ENCODE measurements around the gene FOLR2.

The FOLR2 gene

GRCh38 chr11:72250661-72251464 lies 34.3 kb downstream of the FOLR2 start:
- no peaks in the 10 kb centered on the region for H3K27me3 ChIP-seq (ENCODE audit: control insufficient read depth, insufficient read depth, low read length)
- no peak overlapping the region for H3K9ac ChIP-seq
- no peaks in the 10 kb centered on the region for H3K4me1 ChIP-seq
- H3K9me3 ChIP-seq (ENCODE audit: control insufficient read depth, low read length), result no peaks in the 10 kb centered on the region
- no peak overlapping the region for H3K4me3 ChIP-seq (ENCODE audit: low read depth, low read length)
- no peaks in the 10 kb centered on the region for H3K36me3 ChIP-seq (ENCODE audit: control insufficient read depth, insufficient read depth, low read length)
- H2AFZ ChIP-seq, result no peak overlapping the region
- no peak overlapping the region for H3K27ac ChIP-seq
- H3K4me2 ChIP-seq (ENCODE audit: low read length), result no peak overlapping the region
- no peaks in the 10 kb centered on the region for H3K79me2 ChIP-seq
- TF ChIP-seq CTCF (IDR thresholded peaks at IDR 0.05), result no peak

GRCh38 chr11:72251614-72252013 lies 35.0 kb downstream of the FOLR2 start:
- H3K36me3 ChIP-seq (ENCODE audit: control insufficient read depth, insufficient read depth, low read length), result no peaks in the 10 kb centered on the region
- no peak overlapping the region for H3K4me2 ChIP-seq (ENCODE audit: low read length)
- no peaks in the 10 kb centered on the region for H3K79me2 ChIP-seq
- H3K27me3 ChIP-seq (ENCODE audit: control insufficient read depth, insufficient read depth, low read length), result no peaks in the 10 kb centered on the region
- H3K4me3 ChIP-seq (ENCODE audit: low read depth, low read length), result no peak overlapping the region
- H3K4me1 ChIP-seq, result no peaks in the 10 kb centered on the region
- no peak for TF ChIP-seq CTCF (IDR thresholded peaks at IDR 0.05)
- no peak overlapping the region for H2AFZ ChIP-seq
- no peak overlapping the region for H3K27ac ChIP-seq
- no peaks in the 10 kb centered on the region for H3K9me3 ChIP-seq (ENCODE audit: control insufficient read depth, low read length)
- H3K9ac ChIP-seq, result no peak overlapping the region

GRCh38 chr11:72253392-72253791 lies 36.8 kb downstream of the FOLR2 start:
- H3K27me3 ChIP-seq (ENCODE audit: control insufficient read depth, insufficient read depth, low read length), result no peaks in the 10 kb centered on the region
- no peaks in the 10 kb centered on the region for H3K36me3 ChIP-seq (ENCODE audit: control insufficient read depth, insufficient read depth, low read length)
- no peaks in the 10 kb centered on the region for H3K79me2 ChIP-seq
- H2AFZ ChIP-seq, result no peak overlapping the region
- no peak overlapping the region for H3K27ac ChIP-seq
- H3K4me2 ChIP-seq (ENCODE audit: low read length), result no peak overlapping the region
- TF ChIP-seq CTCF (IDR thresholded peaks at IDR 0.05), result no peak
- no peaks in the 10 kb centered on the region for H3K9me3 ChIP-seq (ENCODE audit: control insufficient read depth, low read length)
- H3K4me3 ChIP-seq (ENCODE audit: low read depth, low read length), result no peak overlapping the region
- no peaks in the 10 kb centered on the region for H3K4me1 ChIP-seq
- H3K9ac ChIP-seq, result no peak overlapping the region

GRCh38 chr11:72254299-72254993 lies 37.9 kb downstream of the FOLR2 start:
- Histone ChIP-seq H3K4me2 (ENCODE audit: low read length) (no peak overlapping the region), H3K27ac (no peak overlapping the region), H3K4me3 (ENCODE audit: low read depth, low read length) (no peak overlapping the region), H3K4me1 (no peaks in the 10 kb centered on the region), H2AFZ (no peak overlapping the region), H3K79me2 (no peaks in the 10 kb centered on the region), H3K27me3 (ENCODE audit: control insufficient read depth, insufficient read depth, low read length) (no peaks in the 10 kb centered on the region), H3K9me3 (ENCODE audit: control insufficient read depth, low read length) (no peaks in the 10 kb centered on the region), H3K9ac (no peak overlapping the region), H3K36me3 (ENCODE audit: control insufficient read depth, insufficient read depth, low read length) (no peaks in the 10 kb centered on the region)
- no peak for TF ChIP-seq CTCF (IDR thresholded peaks at IDR 0.05)
